Muscle layer of colon (tissue), 2 donors: Measurements from ENCODE around the gene CAPN14.

ENCODE experiments used
- H3K27ac ChIP-seq: one replicate; pipeline ENCODE4 v1.7.0; 2013; ENCODE audit warnings: low read depth, mild to moderate bottlenecking, low read length, moderate library complexity
- H3K27me3 ChIP-seq, 2 donors: one replicate each; pipeline ENCODE4 v1.7.0; 2013; ENCODE audit warnings: low read length in 2 of 2, mild to moderate bottlenecking in 2 of 2; ENCODE audit not compliant: insufficient read depth in 2 of 2, control insufficient read depth in 1 of 2
- H3K36me3 ChIP-seq: one replicate; pipeline ENCODE4 v1.7.0; 2013; ENCODE audit warnings: mild to moderate bottlenecking, low read length; ENCODE audit not compliant: insufficient read depth
- H3K4me1 ChIP-seq: one replicate; pipeline ENCODE4 v1.7.0; 2013; ENCODE audit warnings: mild to moderate bottlenecking, low read length; ENCODE audit not compliant: insufficient read depth
- H3K4me3 ChIP-seq, 2 donors: one replicate each; pipeline ENCODE4 v1.7.0; 2013; ENCODE audit warnings: low read length in 2 of 2, low read depth in 1 of 2, mild to moderate bottlenecking in 1 of 2, moderate library complexity in 1 of 2
- H3K9ac ChIP-seq: one replicate; pipeline ENCODE4 v1.7.0; 2013; ENCODE audit warnings: low read length
- H3K9me3 ChIP-seq: one replicate; pipeline ENCODE4 v1.7.0; 2013; ENCODE audit warnings: mild to moderate bottlenecking, low read length
- donor health status: abdominal sarcoma.
- donor health status: Adenocarcinoma of cecum.

Gene CAPN14

GRCh38 chr2:31134480-31134879 is 82.8 kb downstream of the CAPN14 start:
- H3K27ac ChIP-seq: no peak overlapping the region
- no peak overlapping the region for H3K4me3 ChIP-seq
- H3K27me3 ChIP-seq: peaks cover 13 to 43% of the 10 kb centered on the region in 2 donors
- H3K9me3 ChIP-seq: no peaks in the 10 kb centered on the region
- no peaks in the 10 kb centered on the region for H3K36me3 ChIP-seq
- H3K4me1 ChIP-seq: no peaks in the 10 kb centered on the region
- H3K9ac ChIP-seq: no peak overlapping the region

- H3K36me3 ChIP-seq: no peaks in the 10 kb centered on the region
- no peaks in the 10 kb centered on the region for H3K9me3 ChIP-seq
- no peak overlapping the region for H3K4me3 ChIP-seq
- peaks cover 13 to 33% of the 10 kb centered on the region in 2 donors for H3K27me3 ChIP-seq
- no peak overlapping the region for H3K27ac ChIP-seq
- no peaks in the 10 kb centered on the region for H3K4me1 ChIP-seq
- no peak overlapping the region for H3K9ac ChIP-seq
These were observed 84.5 kb downstream of the CAPN14 start for GRCh38 chr2:31132786-31133185.

- peaks cover 9 to 24% of the 10 kb centered on the region in 2 donors for H3K27me3 ChIP-seq
- H3K27ac ChIP-seq: no peak overlapping the region
These were observed 85.4 kb downstream of the CAPN14 start for GRCh38 chr2:31131871-31132270.

GRCh38 chr2:31129375-31130171 is 87.7 kb downstream of the CAPN14 start:
- no peak overlapping the region for H3K4me3 ChIP-seq
- peaks cover 0 to 3% of the 10 kb centered on the region in 2 donors for H3K27me3 ChIP-seq
- H3K9ac ChIP-seq: no peak overlapping the region
- no peak overlapping the region for H3K27ac ChIP-seq
- no peaks in the 10 kb centered on the region for H3K9me3 ChIP-seq
- no peaks in the 10 kb centered on the region for H3K36me3 ChIP-seq
- H3K4me1 ChIP-seq: no peaks in the 10 kb centered on the region

More at GRCh38 chr2:31131871-31132270, 85.4 kb downstream of the CAPN14 start:
- Histone ChIP-seq H3K4me3 (no peak overlapping the region), H3K4me1 (no peaks in the 10 kb centered on the region), H3K36me3 (no peaks in the 10 kb centered on the region), H3K9ac (no peak overlapping the region), H3K9me3 (no peaks in the 10 kb centered on the region)

GRCh38 chr2:31127931-31128330 is 89.4 kb downstream of the CAPN14 start:
- Histone ChIP-seq H3K9ac (no peak overlapping the region), H3K27ac (no peak overlapping the region), H3K36me3 (no peaks in the 10 kb centered on the region), H3K4me3 (no peak overlapping the region), H3K4me1 (no peaks in the 10 kb centered on the region), H3K9me3 (no peaks in the 10 kb centered on the region), H3K27me3 (no peaks in the 10 kb centered on the region)

GRCh38 chr2:31125918-31126695 is 91.2 kb downstream of the CAPN14 start:
- Histone ChIP-seq H3K4me1 (no peaks in the 10 kb centered on the region), H3K9me3 (no peaks in the 10 kb centered on the region), H3K36me3 (no peaks in the 10 kb centered on the region), H3K27me3 (no peaks in the 10 kb centered on the region), H3K4me3 (no peak overlapping the region), H3K9ac (no peak overlapping the region), H3K27ac (no peak overlapping the region)

GRCh38 chr2:31124904-31125303 is 92.4 kb downstream of the CAPN14 start:
- H3K4me3 ChIP-seq: no peak overlapping the region
- no peaks in the 10 kb centered on the region for H3K4me1 ChIP-seq
- H3K27me3 ChIP-seq: no peaks in the 10 kb centered on the region
- H3K9ac ChIP-seq: no peak overlapping the region
- H3K9me3 ChIP-seq: no peaks in the 10 kb centered on the region
- H3K27ac ChIP-seq: no peak overlapping the region
- no peaks in the 10 kb centered on the region for H3K36me3 ChIP-seq
